ENCODE measurements around the gene TPD52L1.
"Not testable (repeated sequence)": the region's sequence is repeated elsewhere in the genome, so short reads cannot be mapped to it uniquely, and the experiment has no call there.

The TPD52L1 gene

DNA sequence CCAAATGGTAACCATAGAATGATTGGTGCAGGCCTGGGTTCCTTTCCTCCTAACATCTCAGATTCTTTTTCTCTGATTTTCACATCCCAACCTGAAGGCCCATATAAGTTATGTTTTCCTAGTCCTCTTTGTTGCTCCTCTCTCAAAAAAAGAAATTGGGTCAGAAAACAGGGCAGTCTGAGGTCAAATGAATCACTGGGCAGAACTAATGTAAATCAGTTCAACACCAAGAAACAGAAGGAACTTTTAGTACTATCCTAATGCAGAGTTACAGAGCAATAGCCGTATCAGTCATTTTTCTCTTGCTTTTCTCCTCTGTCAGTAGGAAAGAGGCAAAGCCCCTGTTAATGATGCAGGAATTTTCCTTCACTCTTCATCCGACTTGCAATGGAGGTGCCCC lies 11.0 kb upstream of the TPD52L1 start:
- DNase-seq, result no peak

DNA sequence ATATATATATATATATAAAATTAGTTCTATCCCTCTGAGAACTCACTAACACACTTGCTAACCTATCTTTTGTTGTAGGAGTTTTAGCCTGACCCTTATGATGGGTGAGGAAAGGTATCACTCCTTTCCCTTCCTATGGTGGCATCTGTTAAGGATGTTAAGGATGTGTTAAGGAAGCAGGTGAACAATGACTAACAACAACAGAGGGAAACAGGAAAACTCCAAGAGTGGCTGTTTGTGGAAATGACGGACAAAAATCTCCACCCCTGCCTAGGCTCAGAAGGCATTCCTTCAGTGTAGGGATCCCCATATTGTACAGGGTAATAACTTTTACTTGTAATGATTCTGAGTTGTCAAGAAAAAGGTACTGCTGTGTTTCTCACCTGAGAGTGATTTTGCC lies 8.8 kb upstream of the TPD52L1 start:
- DNase-seq, result no peak

DNA sequence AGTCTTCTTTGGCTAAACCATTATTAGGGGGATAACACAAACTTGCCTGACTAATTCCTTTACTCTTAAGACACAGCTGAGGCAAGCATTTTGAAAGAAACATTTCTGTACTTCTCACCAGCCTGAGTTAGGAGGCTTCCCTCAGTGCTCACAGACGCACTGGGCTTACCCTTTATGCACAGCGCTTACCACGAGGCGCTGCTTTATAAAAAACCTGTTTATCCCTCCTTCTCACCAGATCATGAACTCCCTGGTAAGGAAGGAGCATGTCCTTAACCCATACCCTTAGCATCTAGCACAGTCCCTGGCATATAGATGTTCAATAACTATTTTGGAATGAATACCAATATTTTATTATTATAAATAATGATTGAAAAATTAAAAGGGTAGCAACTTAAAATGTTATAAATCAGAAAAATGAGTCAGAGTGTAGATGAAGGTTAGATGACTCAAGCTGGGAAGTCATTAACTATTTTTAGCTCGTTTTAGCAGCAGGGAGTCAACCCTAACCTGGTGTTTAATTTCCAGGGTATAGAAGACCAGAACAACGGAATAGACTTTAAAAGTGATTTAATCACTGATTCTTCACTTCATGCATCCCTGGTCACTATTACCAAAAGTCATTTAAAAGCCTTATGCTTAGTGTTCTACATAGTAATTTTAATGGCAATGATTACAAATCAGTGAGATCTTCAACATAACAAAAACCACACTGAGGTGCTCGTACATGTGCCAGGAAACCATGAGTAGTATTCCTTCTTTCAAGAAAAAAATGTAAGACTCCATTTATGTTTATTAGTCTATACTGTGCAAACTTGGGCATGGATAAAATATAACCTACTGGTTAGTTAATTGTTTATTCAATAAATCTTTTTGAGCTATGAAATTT lies 4.1 kb upstream of the TPD52L1 start:
- no peak for DNase-seq

DNA sequence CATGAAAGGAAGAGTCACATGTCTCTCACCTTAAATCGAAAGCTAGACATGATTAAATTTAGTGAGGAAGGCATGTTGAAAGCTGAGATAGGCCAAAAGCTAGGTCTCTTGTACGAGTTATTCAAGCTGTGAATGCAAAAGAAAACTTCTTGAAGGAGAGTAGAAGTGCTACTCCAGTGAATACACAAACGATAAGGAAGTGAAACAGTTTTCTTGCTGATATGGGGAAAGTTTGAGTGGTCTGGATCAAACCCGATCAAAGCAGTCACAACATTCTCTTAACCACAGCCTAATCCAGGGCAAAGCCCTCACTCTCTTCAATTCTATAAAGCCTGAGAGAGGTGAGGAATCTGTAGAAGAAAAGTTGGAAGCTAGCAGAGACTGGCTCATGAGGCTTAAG lies 1.9 kb upstream of the TPD52L1 start:
- no peak for DNase-seq

DNA sequence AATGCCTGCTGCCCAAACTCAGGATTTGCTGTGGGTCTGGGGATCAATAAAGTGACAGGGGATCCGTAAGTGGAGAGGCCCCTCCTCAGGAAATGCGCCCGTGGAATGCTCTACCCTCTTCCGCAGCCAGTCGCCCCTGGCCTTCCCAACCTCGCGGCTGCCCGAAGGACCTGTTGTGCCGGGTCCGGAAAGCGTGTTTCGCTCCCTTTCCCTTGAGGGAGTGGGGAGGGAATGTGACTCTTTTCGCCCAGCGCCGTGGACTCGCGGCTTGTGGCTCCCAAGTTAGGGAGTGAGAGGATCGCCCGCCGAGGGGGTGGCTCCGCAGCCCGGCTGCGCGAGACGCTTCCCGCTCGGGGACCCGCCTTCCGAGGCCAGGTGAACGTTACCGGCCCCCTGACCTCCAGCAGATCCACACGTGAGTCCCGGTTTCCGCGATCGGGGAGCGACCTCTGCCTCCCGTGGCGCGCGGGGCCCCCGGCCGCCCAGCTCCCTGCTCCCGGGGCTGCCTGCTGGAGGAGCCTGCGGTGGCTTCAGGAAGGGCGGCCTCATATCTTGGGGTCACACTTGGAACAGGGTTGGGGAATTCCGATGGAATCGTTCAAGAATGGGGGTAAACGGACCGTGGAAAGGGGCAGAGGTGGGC lies 666 bp downstream of the TPD52L1 start:
- DNase-seq, result no peak

DNA sequence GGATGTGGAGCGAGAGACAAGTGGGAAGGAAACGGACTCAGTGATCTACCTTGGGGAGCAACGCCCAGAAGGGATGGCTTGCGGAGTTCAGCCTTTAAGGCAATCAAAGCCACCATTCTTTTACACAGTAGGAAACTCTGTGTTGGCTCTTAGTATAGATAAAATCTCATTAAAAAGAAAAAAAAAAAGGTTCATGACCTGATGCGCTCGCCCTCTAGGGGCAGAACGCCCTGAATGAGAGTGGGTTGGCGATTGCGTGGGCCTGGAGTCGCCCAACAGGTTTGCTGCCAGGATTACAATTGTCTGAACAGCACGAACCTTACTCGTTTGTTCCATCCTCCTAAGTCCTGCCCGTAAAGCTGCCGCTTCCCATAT lies 1.2 kb downstream of the TPD52L1 start:
- DNase-seq, result no peak

DNA sequence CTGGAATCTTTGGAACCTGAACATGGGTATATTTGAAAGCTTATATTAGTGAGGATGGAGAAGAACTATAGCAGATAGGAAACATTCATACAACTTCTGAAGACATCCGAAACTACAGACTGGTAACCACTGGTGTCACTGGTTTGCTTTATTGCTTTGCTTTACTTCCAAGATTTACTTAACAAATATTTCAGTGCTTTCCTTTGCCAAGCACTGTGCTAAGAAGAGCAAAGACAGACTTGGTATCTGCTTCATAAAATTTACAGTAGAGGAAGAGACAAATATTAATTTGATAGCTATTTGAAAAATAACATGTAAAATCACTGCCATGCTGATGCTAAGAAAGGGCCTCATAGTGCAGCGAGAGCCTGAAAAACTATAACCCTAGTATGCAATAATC lies 1.8 kb downstream of the TPD52L1 start:
- DNase-seq, result no peak

DNA sequence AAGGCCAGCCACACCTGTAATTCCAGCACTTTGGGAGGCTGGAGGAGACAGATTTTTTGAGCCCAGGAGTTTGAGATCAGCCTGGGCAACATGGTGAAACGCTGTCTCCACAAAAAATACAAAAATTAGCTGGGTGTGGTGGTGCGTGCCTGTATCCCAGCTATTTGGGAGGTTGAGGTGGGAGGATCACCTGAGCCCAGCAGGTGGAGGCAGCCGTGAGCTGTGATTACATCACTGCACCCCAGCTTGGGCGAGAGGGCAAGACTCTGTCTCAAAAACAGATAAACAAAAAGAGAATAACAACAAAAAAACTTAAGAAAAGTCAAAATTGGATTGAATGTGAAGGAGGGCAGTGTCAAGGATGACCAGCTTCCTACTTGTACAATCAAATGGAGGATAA lies 2.9 kb downstream of the TPD52L1 start:
- no peak for DNase-seq

DNA sequence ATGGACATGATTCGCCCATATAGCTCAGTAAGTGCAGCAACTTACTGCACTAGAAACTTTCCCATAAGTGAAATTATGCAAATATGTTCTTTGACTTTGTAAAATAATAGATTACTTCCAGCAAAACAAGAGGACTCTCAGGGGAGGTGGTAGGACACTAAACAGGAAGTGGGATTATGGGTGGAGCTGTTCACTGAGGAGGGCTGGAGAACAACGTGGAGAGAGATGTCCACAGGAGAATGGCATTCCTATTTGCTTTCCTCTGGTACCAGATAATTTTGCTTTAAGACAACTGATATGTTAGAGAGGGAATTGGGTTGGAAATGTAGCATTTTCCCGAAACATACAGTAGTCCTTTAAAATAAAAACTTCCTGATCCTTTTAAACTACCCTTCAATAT lies 3.7 kb downstream of the TPD52L1 start:
- no peak for DNase-seq

DNA sequence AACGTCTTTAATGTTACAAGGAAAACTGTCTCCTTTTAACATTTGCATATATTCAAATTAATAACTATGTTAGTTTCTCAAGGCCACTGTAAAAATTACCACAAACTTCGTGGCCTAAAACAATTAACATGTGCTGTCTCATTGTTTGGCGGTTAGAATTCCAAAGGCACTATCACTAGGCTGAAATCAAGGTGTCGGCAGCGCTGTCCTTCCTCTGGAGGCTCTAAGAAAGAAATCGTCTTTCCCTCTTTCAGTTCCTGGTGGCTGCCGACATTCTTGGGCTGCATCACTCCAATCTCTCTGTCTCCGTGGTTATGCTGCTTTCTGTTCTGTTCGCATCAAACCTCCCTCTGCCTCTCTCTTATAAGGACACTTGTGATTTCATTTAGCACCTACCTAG lies 4.2 kb downstream of the TPD52L1 start:
- DNase-seq, result no peak

DNA sequence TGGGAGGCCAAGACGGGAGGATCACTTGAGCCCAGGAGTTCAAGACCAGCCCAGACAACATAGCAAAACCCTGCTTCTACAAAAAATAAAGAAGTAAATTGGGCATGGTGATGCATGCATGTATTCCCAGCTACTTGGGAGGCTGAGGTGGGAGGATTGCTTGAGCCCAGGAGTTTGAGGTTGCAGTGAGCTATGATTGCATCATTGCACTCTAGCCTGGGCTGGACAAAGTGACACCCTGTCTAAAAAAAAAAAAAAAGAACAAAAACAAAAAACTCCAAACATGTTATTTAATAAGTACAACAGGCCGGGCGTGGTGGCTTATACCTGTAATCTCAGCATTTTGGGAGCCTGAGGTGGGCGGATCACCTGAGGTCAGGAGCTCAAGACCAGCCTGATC lies 9.8 kb downstream of the TPD52L1 start:
- not testable (repeated sequence) for DNase-seq

DNA sequence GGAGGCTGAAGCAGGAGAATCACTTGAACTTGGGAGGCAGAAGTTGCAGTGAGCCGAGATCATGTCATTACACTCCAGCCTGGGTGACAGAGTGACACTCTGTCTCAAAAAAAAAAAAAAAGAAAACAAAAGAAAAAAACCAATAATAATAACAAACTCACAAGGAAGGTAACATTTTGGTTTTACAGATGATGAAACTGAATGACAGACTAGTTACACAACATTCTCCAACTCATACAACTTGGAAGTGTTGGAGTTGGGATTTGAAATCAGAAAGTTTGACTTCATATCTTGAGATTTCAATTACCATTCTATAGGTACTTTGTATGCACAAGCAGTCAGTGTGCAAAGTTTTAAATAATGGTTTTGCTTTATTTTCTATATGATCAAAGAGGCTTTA lies 10.2 kb downstream of the TPD52L1 start:
- DNase-seq, result no peak

DNA sequence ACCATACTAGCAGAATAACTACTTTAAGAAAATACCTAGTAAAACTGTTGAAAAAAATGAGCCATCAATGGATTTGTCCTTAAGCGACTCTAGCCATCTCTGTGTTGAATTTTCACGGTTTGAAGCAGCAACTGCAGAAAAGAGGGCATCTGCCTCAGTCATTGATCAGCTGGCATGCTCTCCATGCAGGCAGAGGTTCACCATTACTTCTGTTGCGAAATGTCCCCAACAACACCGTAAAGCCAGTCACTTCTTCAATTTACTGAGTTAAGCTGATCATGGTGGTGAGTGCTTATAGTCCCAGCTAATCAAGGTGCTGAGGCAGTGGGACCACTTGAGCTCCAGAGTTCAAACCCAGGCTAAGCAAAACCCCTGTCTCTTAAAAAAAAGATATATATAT lies 11.1 kb downstream of the TPD52L1 start:
- no peak for DNase-seq

DNA sequence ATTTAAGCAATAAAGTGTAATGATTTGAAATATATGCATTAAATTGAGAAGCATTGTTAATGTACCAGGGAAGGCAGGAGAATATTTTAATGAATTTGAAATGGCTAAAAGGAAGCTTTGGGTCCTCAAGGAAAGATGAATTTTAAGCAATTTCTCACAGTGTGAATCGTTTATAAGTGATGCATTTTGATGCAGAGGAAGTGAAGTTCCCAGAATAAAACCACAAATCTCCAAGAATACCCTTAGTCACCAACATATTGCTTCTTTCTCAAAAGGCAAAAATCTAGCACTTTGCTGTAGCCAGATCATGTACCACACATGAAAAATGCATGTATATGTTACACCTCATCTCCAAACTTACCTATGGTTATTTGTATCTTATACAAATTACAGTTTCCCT lies 11.7 kb downstream of the TPD52L1 start:
- DNase-seq, result no peak

DNA sequence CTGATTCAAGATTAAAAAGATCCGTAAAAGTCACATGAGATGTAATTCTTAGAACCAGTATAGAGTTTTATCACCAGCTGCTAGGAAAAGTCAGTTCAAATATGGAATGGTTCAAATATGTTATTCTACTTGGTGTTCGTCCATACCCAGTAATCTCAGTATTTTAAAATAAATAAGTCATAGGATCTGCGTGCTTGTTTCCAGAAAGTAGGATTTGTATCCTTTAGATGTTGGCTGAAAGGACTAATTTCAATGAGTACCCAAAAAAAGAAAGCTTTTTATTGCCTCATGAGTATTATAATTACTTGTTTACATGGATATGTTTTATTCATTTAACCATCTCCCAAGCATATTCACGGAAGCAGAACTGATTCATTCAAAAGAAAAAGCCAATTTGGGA lies 12.2 kb downstream of the TPD52L1 start:
- DNase-seq, result no peak

DNA sequence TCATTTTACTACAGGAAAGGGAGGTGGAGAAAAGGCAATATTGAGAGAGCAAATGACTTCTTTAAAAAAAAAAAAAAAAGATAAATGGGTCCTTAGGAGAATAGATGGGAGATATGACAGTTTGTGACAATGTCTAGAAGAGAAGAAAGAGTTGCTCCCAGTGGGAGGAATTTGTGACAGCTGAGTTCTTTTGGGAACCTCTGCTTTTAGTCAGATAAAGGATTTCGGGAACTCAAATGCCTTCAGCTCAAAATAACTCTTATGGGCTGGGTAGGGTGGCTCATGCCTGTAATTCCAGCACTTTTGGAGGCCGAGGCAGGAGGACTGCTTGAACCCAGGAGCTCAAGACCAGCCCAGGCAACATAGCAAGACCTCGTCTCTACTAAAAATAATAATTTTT lies 13.1 kb downstream of the TPD52L1 start:
- no peak for DNase-seq

DNA sequence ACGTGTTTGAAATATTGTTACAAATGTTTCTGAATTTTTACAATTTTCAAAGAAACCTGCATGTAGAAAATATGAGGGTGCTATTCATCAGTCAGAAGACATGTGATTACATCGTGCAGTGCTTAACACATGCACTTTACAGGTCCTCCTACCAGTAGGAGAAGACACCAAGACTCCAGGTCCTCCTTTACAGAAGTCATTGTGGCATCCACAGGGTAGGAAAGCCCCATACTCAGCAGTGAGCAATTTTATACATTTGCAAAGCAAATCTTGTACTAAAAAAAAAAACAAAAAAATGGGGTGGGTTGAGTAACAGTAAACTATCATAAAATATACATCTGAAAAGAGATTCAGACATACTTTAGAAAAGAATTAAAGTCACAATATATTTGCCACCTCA lies 14.0 kb downstream of the TPD52L1 start:
- no peak for DNase-seq

DNA sequence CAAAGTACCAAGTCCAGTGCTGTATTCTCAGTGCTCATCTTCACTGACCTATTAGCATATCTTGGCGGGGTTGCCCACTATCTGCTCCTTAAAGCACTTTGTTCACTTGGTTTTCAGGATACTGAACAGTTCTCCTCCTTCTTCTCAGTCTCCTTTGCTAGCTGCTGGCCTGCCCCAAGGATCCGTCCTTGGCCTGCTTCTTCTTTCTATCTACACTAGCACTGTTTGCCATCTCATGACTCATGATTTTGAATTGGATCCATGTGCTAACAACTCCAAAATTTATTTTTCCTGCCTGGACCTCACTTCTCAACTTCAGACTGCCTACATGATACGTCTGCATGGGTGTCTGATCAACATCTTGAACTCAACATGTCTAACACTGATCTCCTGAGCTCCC lies 15.5 kb downstream of the TPD52L1 start:
- no peak for DNase-seq

DNA sequence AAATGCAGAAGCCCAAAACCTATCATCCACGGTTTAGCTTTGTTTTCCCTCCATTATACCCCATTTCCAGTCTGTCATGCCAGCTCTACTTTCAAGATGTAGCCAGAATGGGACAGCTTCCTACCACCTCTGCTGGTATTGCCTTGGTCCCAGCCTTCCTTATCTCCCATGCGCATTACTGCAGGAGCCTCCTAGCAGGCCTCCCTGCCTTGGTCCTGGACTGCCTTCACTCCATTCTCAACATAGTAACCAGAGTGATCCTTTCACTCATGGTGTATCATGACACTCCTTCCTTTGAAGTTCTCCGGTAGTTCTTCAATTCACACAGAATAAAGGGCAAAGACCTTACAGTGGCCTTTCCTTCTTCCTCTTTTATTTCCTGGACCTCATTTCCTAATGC lies 15.9 kb downstream of the TPD52L1 start:
- no peak for DNase-seq

DNA sequence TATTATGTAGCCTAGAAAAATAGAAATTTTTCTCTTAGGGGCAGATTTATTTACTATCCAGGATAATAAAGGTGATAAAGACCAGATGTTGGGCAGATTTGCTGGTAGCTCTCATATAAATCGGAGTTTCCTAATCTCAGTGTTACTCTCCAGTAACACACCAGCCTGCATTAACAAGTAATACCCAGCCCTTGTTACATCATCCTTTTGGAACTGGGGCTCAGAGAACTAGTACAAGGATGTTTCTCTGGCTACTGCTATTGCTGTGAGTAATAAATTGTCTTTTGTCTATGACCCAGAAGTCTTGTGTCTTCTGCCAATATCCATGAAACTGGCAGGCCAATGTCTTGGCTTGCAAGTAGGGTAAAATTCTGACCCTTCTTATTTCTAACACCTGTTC lies 16.8 kb downstream of the TPD52L1 start:
- no peak for DNase-seq

DNA sequence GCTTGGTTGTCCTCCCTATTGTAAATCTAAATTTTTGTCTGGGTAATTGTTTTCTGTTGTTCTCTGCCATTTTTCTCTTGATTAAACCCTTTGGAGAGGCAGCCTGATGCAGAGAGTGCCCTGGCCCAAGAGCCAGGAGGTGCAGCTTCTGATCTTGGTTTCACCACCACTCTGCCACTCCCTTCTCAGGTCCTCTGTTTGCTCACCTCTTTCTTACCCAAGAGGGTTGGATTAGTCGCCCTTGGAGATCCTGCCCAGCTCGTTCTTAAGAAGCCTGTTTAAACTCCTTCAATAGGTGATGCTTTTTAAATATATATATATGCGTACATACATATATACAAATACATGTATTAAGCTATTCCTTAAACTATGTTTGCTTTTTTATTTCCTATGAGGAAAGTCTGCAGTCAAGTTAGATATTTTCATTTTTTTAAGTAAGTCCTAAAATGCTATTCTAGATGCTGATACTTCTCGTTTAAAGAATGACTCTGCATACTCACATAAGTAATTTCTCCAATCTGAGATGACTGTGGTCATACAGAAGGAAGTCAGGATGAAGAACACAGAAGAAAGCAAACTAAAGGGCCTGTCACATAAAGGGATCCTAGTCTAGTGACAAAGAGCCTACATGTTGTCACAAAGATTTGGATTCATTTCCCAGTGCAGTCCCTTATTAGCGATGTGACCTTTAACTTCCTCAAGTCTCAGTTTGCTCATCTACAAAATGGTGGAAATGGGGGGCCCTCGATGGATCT lies 19.9 kb downstream of the TPD52L1 start:
- DNase-seq, result no peak

DNA sequence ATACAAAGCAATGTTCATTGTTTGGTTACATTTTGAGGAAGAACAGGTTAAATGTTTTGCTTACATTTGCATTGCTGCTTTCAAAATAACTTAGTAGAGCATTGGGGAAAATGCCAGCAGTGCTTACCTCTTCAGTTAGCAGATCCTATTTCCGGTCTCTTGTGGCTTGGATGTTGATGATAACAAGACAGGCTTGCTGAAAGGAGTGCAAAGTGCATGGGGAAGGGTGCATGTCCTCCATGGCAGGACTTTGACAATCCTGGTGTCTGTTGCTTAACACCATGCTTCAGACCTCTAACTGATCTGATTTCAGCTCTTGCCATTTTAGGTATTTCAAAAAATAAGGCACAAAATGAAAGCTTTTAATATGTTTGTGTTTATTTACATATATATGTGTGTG lies 21.1 kb downstream of the TPD52L1 start:
- DNase-seq, result no peak

DNA sequence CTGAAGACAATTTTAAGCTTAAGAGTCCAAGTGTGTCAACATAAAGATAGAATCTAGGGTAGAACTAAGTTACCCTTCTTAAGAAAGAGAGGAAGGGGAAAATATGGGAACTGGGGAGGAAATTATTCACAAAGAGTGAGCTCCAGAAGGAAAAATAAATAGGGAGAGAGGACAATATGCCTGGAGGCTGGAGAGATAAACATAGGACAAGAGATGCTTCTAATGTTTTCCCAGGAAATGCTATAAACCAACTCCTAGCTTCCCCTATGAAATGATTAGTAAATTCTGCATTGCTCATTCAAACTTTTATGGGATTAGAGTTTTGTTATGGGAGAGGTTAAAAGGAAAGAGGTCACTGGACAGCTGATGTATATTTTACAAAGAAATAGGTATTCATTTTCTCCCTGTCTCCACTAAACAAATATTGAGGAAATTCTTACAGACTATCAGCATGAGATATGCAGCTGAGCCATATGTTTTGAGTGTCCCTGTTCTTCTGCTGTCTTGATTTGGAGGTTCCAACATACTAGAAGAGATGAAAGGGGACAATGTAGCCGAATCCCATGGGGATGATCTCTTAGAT lies 22.0 kb downstream of the TPD52L1 start:
- no peak for DNase-seq
